Esophagus squamous epithelium (tissue), 4 donors: Measurements from ENCODE around the gene GRB14.

Source experiments
- CTCF ChIP-seq, 6 experiments: fragments of 450-650 bp in 4 of 6; fragments of 200-600 bp in 2 of 6; sonication (generic) in 2 of 6; IDR thresholded peaks; one replicate each; pipeline ENCODE4 v1.5.1; 2016 to 2019; ENCODE audit warnings: antibody characterized with exemption in 6 of 6, mild to moderate bottlenecking in 4 of 6, moderate library complexity in 4 of 6
- POLR2A ChIP-seq, 4 donors: fragments of 450-650 bp; IDR thresholded peaks; one replicate each; pipeline ENCODE4 v1.6.1; 2017; ENCODE audit warnings: antibody characterized with exemption in 4 of 4, mild to moderate bottlenecking in 4 of 4, moderate library complexity in 3 of 4

- TF ChIP-seq CTCF (IDR thresholded peaks at IDR 0.05), result no peak
- TF ChIP-seq POLR2A (IDR thresholded peaks at IDR 0.05), result no peak
Observed at GRCh38 chr2:164617466-164617865, 3.8 kb downstream of the GRB14 start.
